ENCODE data around the gene TMCO2. TPM values are rescaled to one million over a fixed set of nuclear protein-coding genes. Genes with fewer than 3 reads are reported as not detected.

TMCO2 gene
- polyA plus RNA-seq, 1 donor (not counting 4 experiments of a cell fraction or from before 2014, with no cell fraction given), result not detected

DNA sequence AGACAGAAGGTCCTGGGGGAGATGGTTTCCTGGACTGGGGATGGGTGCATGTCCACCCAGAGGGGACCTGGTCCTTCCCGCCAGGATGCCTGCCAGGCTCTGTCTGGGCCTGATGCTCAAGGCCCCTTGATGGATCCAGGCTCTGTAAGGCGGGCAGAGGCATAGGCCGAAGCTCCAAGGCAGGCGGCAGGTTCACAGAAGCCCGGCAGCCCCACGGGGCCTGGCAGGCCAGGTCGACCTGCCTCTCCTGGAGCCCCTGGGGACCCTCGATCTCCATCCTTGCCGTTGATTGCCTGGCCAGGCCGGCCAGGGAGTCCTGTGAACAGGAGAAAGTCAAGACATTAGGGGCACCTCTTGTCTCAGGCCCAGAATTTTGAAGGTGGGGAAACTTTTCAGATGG lies 53.3 kb downstream of the TMCO2 start:
- Histone ChIP-seq H3K36me3 (ENCODE audit: control insufficient read depth in 2 of 2, extremely low read depth in 1 of 2, insufficient read depth in 2 of 2, low read length in 2 of 2) (peaks cover 4 to 5% of the 10 kb centered on the region in 2 experiments), H3K9me3 (ENCODE audit: control insufficient read depth, low read depth, low read length) (no peaks in the 10 kb centered on the region), H3K9me1 (ENCODE audit: control insufficient read depth, extremely low read depth, insufficient read depth, low read length) (no peaks in the 10 kb centered on the region), H3K9ac (ENCODE audit: control insufficient read depth, extremely low read depth, insufficient read depth, low read length) (no peak overlapping the region), H3K27ac (ENCODE audit: control insufficient read depth, insufficient read depth, low read length) (no peak overlapping the region), H3K4me3 (ENCODE audit: control insufficient read depth in 2 of 3, extremely low read depth in 1 of 3, insufficient read depth in 2 of 3, low read depth in 1 of 3, low read length in 3 of 3) (no peak overlapping the region), H3K79me2 (ENCODE audit: control insufficient read depth, insufficient read depth, low read length) (no peaks in the 10 kb centered on the region), H2AFZ (ENCODE audit: control insufficient read depth, low read length) (no peak overlapping the region), H3K27me3 (ENCODE audit: control insufficient read depth, extremely low read depth, insufficient read depth, low read length) (no peaks in the 10 kb centered on the region), H4K20me1 (ENCODE audit: control insufficient read depth, extremely low read depth, insufficient read depth, low read length) (no peaks in the 10 kb centered on the region), H3K4me2 (ENCODE audit: control insufficient read depth, extremely low read depth, insufficient read depth, low read depth, low read length) (no peak overlapping the region), H3K4me1 (ENCODE audit: control insufficient read depth, extremely low read depth, insufficient read depth, low read length) (peaks cover 26% of the 10 kb centered on the region)
- no peak for DNase-seq (ENCODE audit: low read depth, low spot score)
- dilution Hi-C loops (cut with MboI; ENCODE audit: extremely low pct_ligation_motif_present, low sequenced_read_pairs), result no loop called here
- FAIRE-seq, result no peak
- TF ChIP-seq EZH2 (IDR thresholded peaks at IDR 0.05; ENCODE audit: low read length), result no peak
- TF ChIP-seq, protein P1, sequence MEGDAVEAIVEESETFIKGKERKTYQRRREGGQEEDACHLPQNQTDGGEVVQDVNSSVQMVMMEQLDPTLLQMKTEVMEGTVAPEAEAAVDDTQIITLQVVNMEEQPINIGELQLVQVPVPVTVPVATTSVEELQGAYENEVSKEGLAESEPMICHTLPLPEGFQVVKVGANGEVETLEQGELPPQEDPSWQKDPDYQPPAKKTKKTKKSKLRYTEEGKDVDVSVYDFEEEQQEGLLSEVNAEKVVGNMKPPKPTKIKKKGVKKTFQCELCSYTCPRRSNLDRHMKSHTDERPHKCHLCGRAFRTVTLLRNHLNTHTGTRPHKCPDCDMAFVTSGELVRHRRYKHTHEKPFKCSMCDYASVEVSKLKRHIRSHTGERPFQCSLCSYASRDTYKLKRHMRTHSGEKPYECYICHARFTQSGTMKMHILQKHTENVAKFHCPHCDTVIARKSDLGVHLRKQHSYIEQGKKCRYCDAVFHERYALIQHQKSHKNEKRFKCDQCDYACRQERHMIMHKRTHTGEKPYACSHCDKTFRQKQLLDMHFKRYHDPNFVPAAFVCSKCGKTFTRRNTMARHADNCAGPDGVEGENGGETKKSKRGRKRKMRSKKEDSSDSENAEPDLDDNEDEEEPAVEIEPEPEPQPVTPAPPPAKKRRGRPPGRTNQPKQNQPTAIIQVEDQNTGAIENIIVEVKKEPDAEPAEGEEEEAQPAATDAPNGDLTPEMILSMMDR (optimal IDR thresholded peaks at IDR 0.05 in 1 of 3, IDR thresholded peaks at IDR 0.05 in 1 of 3, conservative IDR thresholded peaks at IDR 0.05 in 1 of 3; ENCODE audit: extremely low read depth in 1 of 3, insufficient read depth in 2 of 3, low read length in 3 of 3), result no peak

Other genes starting within 250 kb of the TMCO2 start
- 891 to 1,048 TPM (median 959 TPM) in 3 replicates for gene CAP1, start 207.2 kb upstream of the TMCO2 start, polyA plus RNA-seq
- 43.8 to 58.9 TPM (median 52.7 TPM) in 3 replicates for gene PPT1, start 150.7 kb upstream of the TMCO2 start, polyA plus RNA-seq
- gene RLF, start 86.5 kb upstream of the TMCO2 start, polyA plus RNA-seq, result 7.0 to 10.7 TPM (median 7.5 TPM) in 3 replicates
- 34.0 to 73.4 TPM (median 44.9 TPM) in 3 replicates for gene ZMPSTE24, start 10.3 kb downstream of the TMCO2 start, polyA plus RNA-seq
- 1.2 to 3.0 TPM (median 1.6 TPM) in 3 replicates for gene COL9A2, start 69.3 kb downstream of the TMCO2 start, polyA plus RNA-seq
- 10.2 to 19.0 TPM (median 13.2 TPM) in 3 replicates for gene SMAP2, start 125.8 kb downstream of the TMCO2 start, polyA plus RNA-seq
- gene ZFP69B, start 202.5 kb downstream of the TMCO2 start, polyA plus RNA-seq, result 1.1 to 1.9 TPM (median 1.7 TPM) in 3 replicates
- gene ZFP69, start 229.4 kb downstream of the TMCO2 start, polyA plus RNA-seq, result 2.2 to 3.5 TPM (median 2.3 TPM) in 3 replicates